Activated CD4-positive, alpha-beta T cell treated with anti-CD3 and anti-CD28 coated beads, Interleukin-2, amount 50 U/mL, for 4 hours (primary cell): ENCODE data around the gene FUOM.

ENCODE experiments used
- DNase-seq, 2 experiments: peaks; one replicate each; pipeline ENCODE4 v3.0.0-alpha.2; 2020

Gene FUOM

GRCh38 chr10:133309720-133310398 is 48.0 kb downstream of the FUOM start:
- no peak for DNase-seq

DNA sequence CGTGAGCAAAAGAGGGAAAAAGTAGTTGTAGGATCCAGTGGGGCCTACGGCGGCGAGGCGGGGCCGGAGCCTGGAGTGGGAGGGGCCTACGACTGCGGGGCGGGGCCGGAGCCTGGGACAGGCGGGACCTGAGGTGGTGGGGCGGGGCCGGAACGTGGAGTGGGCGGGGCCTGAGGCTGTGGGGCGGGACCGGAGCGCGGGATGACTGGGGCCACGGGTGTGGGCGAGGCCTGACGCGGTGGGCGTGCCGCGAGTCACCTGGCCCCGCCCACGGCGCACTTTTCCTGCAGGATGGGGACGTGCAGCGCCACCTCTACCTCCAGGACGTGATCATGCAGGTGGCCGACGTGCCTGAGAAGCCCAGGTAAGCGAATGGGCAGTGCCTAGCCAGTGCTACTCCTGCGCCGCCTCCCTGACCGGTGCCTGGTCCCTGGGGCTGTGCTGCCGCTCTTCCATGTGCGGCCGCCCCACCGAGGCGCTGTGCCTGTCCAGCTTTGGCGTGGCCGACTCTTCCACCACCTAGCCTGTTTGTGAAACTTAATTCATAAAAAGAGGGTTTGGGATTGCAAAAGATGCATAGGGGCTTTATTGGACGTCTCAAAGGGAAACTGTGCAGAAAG is 48.6 kb downstream of the FUOM start:
- peak; percentile 92 to 93 for DNase-seq

- DNase-seq = peak; percentile 83 to 84
These were observed 49.3 kb downstream of the FUOM start, which contains the start of the genes TUBGCP2 and ZNF511 for GRCh38 chr10:133308421-133309099. Gene TUBGCP2, minus strand, starts transcription at chr10:133308872. Its CDS starts 5,931 bp downstream, at chr10:133302941. Gene ZNF511, plus strand, starts transcription at chr10:133308914. Its CDS starts 30 bp downstream, at chr10:133308944.

DNA sequence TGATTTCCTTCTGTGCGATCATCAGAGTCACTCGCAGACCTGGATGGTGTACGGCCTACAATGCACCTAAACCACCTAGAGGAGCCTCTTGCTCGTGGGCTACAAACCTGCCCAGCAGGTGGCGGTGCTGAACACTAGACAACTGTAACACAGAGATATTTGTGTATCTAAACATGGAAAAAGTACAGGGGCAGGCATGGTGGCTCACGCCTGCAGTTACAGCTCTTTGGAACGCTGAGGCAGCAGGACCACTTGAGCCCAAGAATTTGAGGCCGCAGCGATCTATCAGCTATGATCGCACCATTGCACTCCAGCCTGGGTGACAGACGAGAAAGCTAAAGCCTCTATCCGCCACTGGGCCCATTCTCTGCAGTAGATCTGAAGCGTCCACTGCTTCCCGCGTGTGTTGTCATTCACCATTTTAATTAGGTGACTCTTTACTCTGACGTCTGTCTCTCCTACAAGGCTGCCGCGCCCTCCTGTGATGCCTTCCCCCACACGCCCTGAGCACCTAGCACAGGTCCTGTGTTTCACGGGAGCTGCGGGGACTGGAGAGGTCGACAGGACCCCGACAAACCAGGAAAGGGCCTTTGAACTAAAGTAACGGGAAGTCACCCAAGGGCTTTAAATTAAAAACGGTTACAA is 49.9 kb downstream of the FUOM start:
- peak; percentile 89 to 90 for DNase-seq

- no peak for DNase-seq
These were observed 50.9 kb downstream of the FUOM start for GRCh38 chr10:133306941-133307379.

DNA sequence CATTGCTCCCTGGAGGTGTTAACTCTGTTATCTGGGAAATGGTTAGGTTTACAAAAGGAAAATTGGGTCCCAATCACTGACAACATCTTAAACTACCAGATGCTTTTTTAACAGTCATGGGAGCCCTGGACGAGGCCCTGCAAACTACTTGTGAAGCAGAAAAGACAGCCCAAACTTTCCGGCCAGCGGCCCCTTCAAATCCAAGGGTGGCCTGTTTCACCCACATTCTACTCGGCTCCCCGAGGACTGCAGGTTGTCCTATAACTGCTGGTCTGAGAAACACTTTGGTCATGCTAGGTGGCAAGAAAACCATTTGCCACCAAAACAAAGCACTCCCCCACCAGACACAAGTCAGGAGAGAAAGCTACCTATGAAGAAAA is 51.7 kb downstream of the FUOM start:
- DNase-seq = no peak
